SK-N-MC (cell line): ENCODE measurements around the gene SYVN1.

Experiments
- EZH2 ChIP-seq: fragments of 200-600 bp; sonication (generic); IDR thresholded peaks from one replicate; pipeline ENCODE4 v1.6.1; 2017; ENCODE audit warnings: antibody characterized with exemption
- FOXP2 ChIP-seq: optimal IDR thresholded peaks from 2 replicates; pipeline ENCODE3; 2011; ENCODE audit warnings: mild to moderate bottlenecking, moderate library complexity; ENCODE audit not compliant: insufficient read depth; ENCODE audit errors: extremely low read length, control extremely low read depth
- POLR2AphosphoS5 ChIP-seq: IDR thresholded peaks from 2 replicates; pipeline ENCODE4 v1.6.1; 2012; ENCODE audit warnings: mild to moderate bottlenecking, low read depth, low read length, borderline replicate concordance

DNA sequence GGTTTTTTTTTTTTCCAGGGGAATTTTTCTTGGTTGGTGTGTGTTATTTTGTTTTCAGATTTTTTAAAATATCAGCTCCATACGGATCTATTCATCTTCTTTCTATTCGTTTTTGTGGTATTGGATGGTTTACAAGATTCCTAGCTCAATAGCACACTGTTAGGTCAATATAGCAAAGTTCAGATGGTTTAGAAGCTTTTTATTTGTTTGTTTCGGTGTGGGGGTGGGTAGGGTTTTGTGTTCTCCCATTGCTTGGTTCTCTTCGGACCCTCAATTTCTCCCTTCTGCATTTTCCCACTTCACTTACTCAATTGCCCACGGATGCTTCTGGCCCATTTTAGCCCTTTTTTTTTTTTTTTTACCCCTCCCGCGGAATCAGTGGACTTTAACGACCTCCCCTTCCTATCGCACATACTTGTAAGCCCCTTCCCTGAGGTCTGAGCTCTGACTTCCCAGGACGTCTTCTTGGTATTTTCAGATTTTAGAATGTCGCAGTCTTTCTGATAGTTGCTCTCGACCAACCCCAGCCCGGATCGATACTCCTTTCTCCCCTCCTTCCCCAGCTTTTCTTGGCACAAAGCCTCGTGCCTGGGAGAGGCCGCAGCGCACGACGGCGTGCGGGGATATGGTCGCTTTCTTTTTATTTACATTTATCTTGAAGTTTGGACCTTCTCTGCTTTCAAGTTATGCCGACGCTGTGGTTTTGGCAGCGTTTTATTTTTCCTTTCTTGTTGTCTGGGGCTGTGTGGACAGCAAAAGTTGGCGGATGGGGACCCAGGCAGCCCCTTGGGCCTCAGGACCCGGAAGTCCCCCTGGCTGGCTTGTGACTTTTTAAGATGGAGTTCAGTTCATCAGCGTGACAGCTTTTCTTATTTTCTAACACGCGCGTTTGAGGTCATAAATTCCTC lies 31.3 kb upstream of the SYVN1 start:
- TF ChIP-seq POLR2AphosphoS5 (no peak), FOXP2 (no peak), EZH2 (no peak)
